Keratinocyte (primary cell): ENCODE results near the gene C1QL2.

Experiments used
- EZH2 ChIP-seq: IDR thresholded peaks from one replicate; pipeline ENCODE4 v1.6.1; 2012; ENCODE audit warnings: inconsistent platforms, mild to moderate bottlenecking, low read length, moderate library complexity
- TF ChIP-seq, protein P1 (sequence below), 3 experiments: IDR thresholded peaks in 1 of 3; conservative IDR thresholded peaks in 1 of 3; optimal IDR thresholded peaks in 1 of 3; 2 replicates in 2 of 3; 3 replicates in 1 of 3; pipeline versions ENCODE3 to v1.5.1; 2011; ENCODE audit warnings: low read length in 3 of 3, mild to moderate bottlenecking in 3 of 3, moderate library complexity in 2 of 3, control low read depth in 1 of 3, inconsistent platforms in 1 of 3; ENCODE audit not compliant: insufficient read depth in 2 of 3; ENCODE audit errors: extremely low read depth in 1 of 3

DNA sequence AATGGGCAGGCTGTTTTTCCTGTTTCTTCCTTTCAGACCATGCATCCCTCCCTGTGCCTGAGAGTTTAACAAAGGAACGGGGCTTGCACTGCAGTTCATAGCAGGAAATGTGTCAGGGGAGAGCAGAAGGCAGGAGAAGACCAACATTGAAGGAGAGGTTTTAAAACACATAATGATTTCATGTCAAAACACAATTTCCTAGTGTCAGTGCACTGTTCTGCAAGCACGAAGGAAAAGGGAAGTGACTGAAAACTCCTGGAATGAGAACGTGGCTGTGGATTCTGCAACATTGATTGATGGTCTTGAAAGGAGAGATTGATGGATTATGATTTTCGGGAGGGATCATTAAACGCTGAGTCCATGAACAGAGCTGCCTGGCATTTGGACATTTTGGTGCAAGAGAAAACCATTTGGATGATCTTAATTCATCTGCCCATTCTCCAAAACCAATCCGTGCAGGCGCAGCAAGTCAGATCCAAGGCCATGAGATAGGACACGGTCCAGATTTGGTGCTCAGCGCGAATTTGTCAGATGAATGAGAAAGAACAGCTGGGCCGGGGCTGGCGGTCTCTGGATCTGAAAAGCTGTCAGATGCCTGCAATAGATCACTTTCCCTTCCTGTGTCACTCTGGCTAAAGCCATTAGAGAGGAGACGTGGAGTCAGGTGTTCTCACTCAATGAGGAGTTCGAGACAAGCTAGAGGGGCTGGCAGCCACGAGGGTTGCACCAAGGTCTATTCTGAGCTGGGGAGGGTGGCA, 38.4 kb downstream of the C1QL2 start:
- TF ChIP-seq, protein P1, sequence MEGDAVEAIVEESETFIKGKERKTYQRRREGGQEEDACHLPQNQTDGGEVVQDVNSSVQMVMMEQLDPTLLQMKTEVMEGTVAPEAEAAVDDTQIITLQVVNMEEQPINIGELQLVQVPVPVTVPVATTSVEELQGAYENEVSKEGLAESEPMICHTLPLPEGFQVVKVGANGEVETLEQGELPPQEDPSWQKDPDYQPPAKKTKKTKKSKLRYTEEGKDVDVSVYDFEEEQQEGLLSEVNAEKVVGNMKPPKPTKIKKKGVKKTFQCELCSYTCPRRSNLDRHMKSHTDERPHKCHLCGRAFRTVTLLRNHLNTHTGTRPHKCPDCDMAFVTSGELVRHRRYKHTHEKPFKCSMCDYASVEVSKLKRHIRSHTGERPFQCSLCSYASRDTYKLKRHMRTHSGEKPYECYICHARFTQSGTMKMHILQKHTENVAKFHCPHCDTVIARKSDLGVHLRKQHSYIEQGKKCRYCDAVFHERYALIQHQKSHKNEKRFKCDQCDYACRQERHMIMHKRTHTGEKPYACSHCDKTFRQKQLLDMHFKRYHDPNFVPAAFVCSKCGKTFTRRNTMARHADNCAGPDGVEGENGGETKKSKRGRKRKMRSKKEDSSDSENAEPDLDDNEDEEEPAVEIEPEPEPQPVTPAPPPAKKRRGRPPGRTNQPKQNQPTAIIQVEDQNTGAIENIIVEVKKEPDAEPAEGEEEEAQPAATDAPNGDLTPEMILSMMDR (optimal IDR thresholded peaks at IDR 0.05 in 1 of 3, IDR thresholded peaks at IDR 0.05 in 1 of 3, conservative IDR thresholded peaks at IDR 0.05 in 1 of 3; ENCODE audit: extremely low read depth in 1 of 3, insufficient read depth in 2 of 3, low read length in 3 of 3), result no peak
- no peak for TF ChIP-seq EZH2
